H1 (cell line): ENCODE results near the gene RPRML.

Experiments used
- ATF2 ChIP-seq: IDR thresholded peaks from 2 replicates; pipeline ENCODE4 v1.6.1; 2012; ENCODE audit warnings: low read length, inconsistent platforms
- CHD2 ChIP-seq: IDR thresholded peaks from 2 replicates; pipeline ENCODE4 v1.6.1; 2012; ENCODE audit warnings: low read length, improper control_type of control experiment
- CREB1 ChIP-seq: IDR thresholded peaks from 2 replicates; pipeline ENCODE4 v1.6.1; 2012; ENCODE audit warnings: inconsistent platforms
- CTCF ChIP-seq, 3 experiments: IDR thresholded peaks; 1 replicate in 2 of 3; 2 replicates in 1 of 3; pipeline versions ENCODE4 v1.5.1 to v1.6.1; 2011; ENCODE audit warnings: low read length in 3 of 3, mild to moderate bottlenecking in 3 of 3, inconsistent platforms in 2 of 3, low read depth in 1 of 3, moderate library complexity in 1 of 3; ENCODE audit not compliant: insufficient read depth in 1 of 3; ENCODE audit errors: control extremely low read depth in 1 of 3
- HDAC2 ChIP-seq, 2 experiments: fragments of 300-600 bp in 1 of 2; sonication (generic) in 1 of 2; IDR thresholded peaks; 2 replicates each; pipeline ENCODE4 v1.6.1; 2011 to 2012; ENCODE audit warnings: low read depth in 2 of 2, low read length in 2 of 2, mild to moderate bottlenecking in 2 of 2, moderate library complexity in 2 of 2, borderline replicate concordance in 1 of 2, inconsistent platforms in 1 of 2
- JUND ChIP-seq: IDR thresholded peaks from 2 replicates; pipeline ENCODE4 v1.6.1; 2011; ENCODE audit warnings: mild to moderate bottlenecking, improper control_type of control experiment, low read length
- NANOG ChIP-seq: IDR thresholded peaks from 2 replicates; pipeline ENCODE4 v1.6.1; 2011; ENCODE audit warnings: low read length, low read depth, mild to moderate bottlenecking, inconsistent platforms; ENCODE audit not compliant: insufficient read depth, poor library complexity, severe bottlenecking
- POLR2A ChIP-seq, 2 experiments: IDR thresholded peaks; 1 replicate in 1 of 2; 2 replicates in 1 of 2; pipeline ENCODE4 v1.6.1; 2011; ENCODE audit warnings: low read depth in 2 of 2, low read length in 2 of 2, mild to moderate bottlenecking in 2 of 2; ENCODE audit errors: control extremely low read depth in 1 of 2
- POLR2AphosphoS5 ChIP-seq: IDR thresholded peaks from 2 replicates; pipeline ENCODE4 v1.6.1; 2011; ENCODE audit warnings: low read depth, low read length
- RAD21 ChIP-seq, 2 experiments: IDR thresholded peaks in 1 of 2; conservative IDR thresholded peaks in 1 of 2; 2 replicates each; pipeline ENCODE4 v1.6.1; 2011; ENCODE audit warnings: low read depth in 2 of 2, low read length in 2 of 2, improper control_type of control experiment in 1 of 2, inconsistent platforms in 1 of 2, mild to moderate bottlenecking in 1 of 2, moderate library complexity in 1 of 2
- SP2 ChIP-seq: IDR thresholded peaks from 2 replicates; pipeline ENCODE4 v1.6.1; 2012; ENCODE audit warnings: mild to moderate bottlenecking, low read length, inconsistent platforms

- TF ChIP-seq CTCF (IDR thresholded peaks at IDR 0.05; ENCODE audit: control extremely low read depth in 1 of 3, insufficient read depth in 1 of 3, low read depth in 1 of 3, low read length in 3 of 3) (no peak), SP2 (no peak), RAD21 (IDR thresholded peaks at IDR 0.05 in 1 of 2, conservative IDR thresholded peaks at IDR 0.05 in 1 of 2; ENCODE audit: low read depth in 2 of 2, low read length in 2 of 2) (no peak), ATF2 (no peak), CHD2 (no peak), POLR2AphosphoS5 (no peak), NANOG (no peak), HDAC2 (IDR thresholded peaks at IDR 0.05; ENCODE audit: borderline replicate concordance in 1 of 2, low read depth in 2 of 2, low read length in 2 of 2) (no peak), POLR2A (IDR thresholded peaks at IDR 0.05; ENCODE audit: control extremely low read depth in 1 of 2, low read depth in 2 of 2, low read length in 2 of 2) (no peak), CREB1 (no peak), JUND (no peak)
Measured at GRCh38 chr17:46995841-46996571, 17.0 kb upstream of the RPRML start.
